ENCODE results near the gene SCAMP1. TPM values are rescaled to one million over a fixed set of nuclear protein-coding genes. Genes with fewer than 3 reads are reported as not detected.
"Not testable (repeated sequence)": the region's sequence is repeated elsewhere in the genome, so short reads cannot be mapped to it uniquely, and the experiment has no call there.

The SCAMP1 gene
- polyA plus RNA-seq, 3 donors from 2014 or later, result 30.6 to 42.4 (median 42.0) TPM

DNA sequence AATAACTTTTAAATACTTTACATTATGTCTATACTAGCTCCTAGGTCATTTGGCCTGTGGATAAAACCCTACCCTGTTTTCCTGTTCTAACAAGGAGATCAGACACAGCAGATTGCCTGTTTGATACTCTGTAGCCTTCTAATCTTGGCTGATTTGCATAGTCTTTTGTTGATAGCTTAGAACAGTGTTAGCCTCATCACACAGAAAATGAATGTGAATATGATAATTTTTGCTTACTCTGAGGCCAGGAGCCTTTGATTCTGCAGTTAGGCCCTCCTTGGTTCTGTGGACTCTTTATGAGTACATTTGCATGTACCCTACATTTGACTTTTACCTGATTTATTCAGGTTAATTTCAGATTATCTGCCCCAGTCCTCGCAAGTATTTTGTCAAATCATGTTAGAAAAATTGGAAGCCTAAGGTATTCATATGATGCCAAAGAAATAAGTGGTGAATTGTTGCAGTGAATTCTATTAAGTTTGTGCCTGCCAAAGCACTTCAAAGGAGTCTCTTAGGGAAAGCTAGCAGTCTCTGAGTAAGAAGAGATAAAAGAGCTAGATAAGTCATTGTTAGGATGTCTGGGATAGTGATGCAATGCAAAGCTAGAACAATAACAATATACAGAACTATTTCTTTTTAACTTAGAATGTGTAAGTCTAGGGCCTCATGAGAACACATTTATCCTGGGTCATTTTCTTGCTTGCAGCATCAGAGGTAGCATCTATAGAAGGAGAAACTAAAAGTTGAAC is 56.4 kb downstream of the SCAMP1 start:
- no peaks in the 10 kb centered on the region for H3K27me3 Mint-ChIP-seq (ENCODE audit: low read depth in 3 of 3)
- peaks cover 20 to 42% (median 32%) of the 10 kb centered on the region in 3 donors for H3K36me3 Mint-ChIP-seq
- peak overlapping the region in 1 of 6 donors; percentile 18 for H3K27ac Mint-ChIP-seq
- DNase-seq, result no peak
- no peaks in the 10 kb centered on the region for H3K9me3 Mint-ChIP-seq
- no peak overlapping the region for H3K4me3 Mint-ChIP-seq
- H3K4me1 Mint-ChIP-seq, result peaks cover 3 to 16% of the 10 kb centered on the region in 2 donors

DNA sequence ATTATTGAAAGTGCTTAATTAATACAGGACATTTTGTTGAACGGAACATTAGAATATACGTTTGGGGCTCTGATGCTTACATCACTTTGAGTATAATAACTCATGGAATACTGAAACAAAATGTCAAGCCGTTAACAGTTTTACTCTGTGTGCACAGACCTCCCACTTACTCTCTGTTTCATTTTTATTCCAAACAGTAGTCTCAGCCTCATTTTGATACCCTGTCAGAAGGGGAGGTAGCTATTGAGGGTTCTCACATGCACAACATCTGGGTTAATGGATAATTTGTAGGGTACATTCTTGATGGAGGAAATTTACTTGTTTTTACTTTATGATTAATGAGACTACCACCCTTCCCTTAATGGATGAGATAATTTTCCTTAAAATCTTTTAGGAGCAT is 59.0 kb downstream of the SCAMP1 start:
- Mint-ChIP-seq H3K4me1 (no peaks in the 10 kb centered on the region), H3K4me3 (no peak overlapping the region), H3K36me3 (peaks cover 28 to 52% (median 40%) of the 10 kb centered on the region in 3 donors), H3K9me3 (no peaks in the 10 kb centered on the region), H3K27ac (no peak overlapping the region), H3K27me3 (ENCODE audit: low read depth in 3 of 3) (no peaks in the 10 kb centered on the region)
- DNase-seq, result no peak

DNA sequence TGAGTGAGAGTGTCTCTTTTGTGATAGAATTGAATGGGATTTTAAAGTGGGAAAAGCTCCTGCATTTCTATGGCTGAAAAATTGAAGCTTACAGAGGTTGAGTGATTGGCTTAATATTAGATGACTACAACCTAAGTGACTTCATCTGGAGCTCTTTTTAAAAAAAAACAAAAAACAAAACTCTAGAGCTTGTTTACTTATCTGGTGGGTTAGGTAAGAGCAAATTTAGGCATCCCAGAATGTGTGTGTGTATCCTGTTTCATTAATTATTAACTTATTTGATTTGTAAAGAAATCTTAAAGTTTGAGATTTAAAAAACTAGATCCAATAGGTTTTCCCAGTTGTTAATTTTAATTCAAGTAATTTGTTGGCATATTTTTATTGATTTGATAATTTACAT is 60.1 kb downstream of the SCAMP1 start:
- no peaks in the 10 kb centered on the region for H3K4me1 Mint-ChIP-seq
- H3K27me3 Mint-ChIP-seq (ENCODE audit: low read depth in 3 of 3), result no peaks in the 10 kb centered on the region
- H3K36me3 Mint-ChIP-seq, result peaks cover 28 to 56% (median 35%) of the 10 kb centered on the region in 3 donors
- H3K4me3 Mint-ChIP-seq, result no peak overlapping the region
- no peak overlapping the region for H3K27ac Mint-ChIP-seq
- no peak for DNase-seq
- peaks cover 0 to 2% (median 0%) of the 10 kb centered on the region in 6 donors for H3K9me3 Mint-ChIP-seq

DNA sequence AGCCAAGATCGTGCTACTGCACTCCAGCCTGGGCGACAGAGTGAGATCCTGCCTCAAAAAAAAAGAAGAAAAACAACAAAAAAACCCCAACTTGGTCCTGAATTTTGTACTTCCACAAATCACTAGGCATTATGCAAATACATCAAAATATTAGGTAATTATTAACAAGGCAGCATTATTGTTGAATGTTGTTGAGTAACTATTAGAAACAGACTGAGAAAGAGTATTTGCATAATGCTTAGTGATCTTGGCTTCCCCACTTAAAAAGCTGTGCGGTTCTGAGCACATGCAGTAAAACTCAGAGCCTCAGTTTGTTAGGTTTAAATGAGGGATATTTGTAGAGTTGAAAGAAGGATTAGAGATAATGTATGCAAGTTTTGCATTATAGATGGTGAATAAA is 64.2 kb downstream of the SCAMP1 start:
- DNase-seq, result no peak
- Mint-ChIP-seq H3K27ac (no peak overlapping the region), H3K36me3 (peaks cover 26 to 48% (median 31%) of the 10 kb centered on the region in 3 donors)

DNA sequence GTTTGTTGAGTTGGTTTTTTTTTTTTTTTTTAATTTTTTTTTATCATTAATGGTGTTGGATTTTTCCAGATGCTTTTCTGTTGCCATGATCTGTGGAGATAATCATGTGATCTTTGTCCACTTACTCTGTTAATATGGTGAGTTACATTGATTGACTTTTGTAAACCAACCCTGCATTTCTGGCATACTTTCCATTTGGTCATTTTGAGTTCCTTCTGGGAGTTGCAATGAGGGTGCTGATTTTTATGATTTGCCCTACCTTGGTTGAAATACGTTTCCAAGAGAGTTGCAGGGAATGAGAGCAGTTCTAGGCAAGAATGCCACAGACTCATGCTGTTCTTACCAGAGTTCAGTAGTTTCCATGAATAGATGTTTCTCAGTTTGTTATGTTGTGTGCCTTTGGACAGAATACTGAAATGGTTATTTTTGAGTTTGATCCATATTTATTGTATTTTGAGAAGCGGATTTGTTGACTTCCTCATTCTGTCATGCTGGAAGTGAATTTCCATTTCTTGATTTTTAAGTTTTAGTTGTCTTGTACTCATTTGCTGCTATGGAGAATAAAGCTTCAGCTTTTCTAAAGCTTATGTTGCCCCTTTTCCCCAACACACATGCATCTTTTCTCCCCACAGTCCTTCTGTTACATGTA is 69.0 kb downstream of the SCAMP1 start:
- peaks cover 0 to 4% (median 0%) of the 10 kb centered on the region in 6 donors for H3K9me3 Mint-ChIP-seq
- H3K27ac Mint-ChIP-seq, result no peak overlapping the region
- peaks cover 26 to 47% (median 44%) of the 10 kb centered on the region in 3 donors for H3K36me3 Mint-ChIP-seq

More for the DNA sequence above, 64.2 kb downstream of the SCAMP1 start:
- Mint-ChIP-seq H3K9me3 (peaks cover 0 to 2% (median 0%) of the 10 kb centered on the region in 6 donors), H3K4me3 (no peak overlapping the region), H3K27me3 (ENCODE audit: low read depth in 3 of 3) (peaks cover 0 to 2% (median 0%) of the 10 kb centered on the region in 3 donors), H3K4me1 (no peaks in the 10 kb centered on the region)

DNA sequence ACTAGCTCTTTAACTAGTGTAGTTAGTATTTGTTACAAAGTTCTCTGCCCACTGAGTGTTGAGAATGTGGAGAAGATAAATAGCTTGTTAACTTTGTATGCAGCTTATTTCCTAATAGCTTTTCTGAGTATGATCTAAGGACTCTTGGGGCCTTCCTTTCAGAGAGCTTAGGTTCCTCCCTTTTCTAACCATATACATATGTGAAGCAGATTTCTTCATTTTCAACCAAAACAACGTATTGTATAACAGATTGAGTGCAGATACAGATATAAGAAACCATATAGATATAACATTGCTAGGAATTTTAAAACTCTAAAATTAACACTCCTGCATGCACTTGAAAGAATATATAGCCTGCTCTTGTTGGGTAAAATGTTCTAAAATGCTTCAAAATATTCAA is 70.4 kb downstream of the SCAMP1 start:
- DNase-seq, result no peak
- H3K4me1 Mint-ChIP-seq, result no peaks in the 10 kb centered on the region
- H3K27ac Mint-ChIP-seq, result no peak overlapping the region
- peaks cover 0 to 2% (median 0%) of the 10 kb centered on the region in 6 donors for H3K9me3 Mint-ChIP-seq
- no peak overlapping the region for H3K4me3 Mint-ChIP-seq
- peaks cover 24 to 52% (median 44%) of the 10 kb centered on the region in 3 donors for H3K36me3 Mint-ChIP-seq
- peaks cover 0 to under 1% (median 0%) of the 10 kb centered on the region in 3 donors for H3K27me3 Mint-ChIP-seq (ENCODE audit: low read depth in 3 of 3)

More for the DNA sequence above, 69.0 kb downstream of the SCAMP1 start:
- no peak for DNase-seq
- Mint-ChIP-seq H3K27me3 (ENCODE audit: low read depth in 3 of 3) (peaks cover 0 to 2% (median 0%) of the 10 kb centered on the region in 3 donors), H3K4me1 (no peaks in the 10 kb centered on the region), H3K4me3 (no peak overlapping the region)

DNA sequence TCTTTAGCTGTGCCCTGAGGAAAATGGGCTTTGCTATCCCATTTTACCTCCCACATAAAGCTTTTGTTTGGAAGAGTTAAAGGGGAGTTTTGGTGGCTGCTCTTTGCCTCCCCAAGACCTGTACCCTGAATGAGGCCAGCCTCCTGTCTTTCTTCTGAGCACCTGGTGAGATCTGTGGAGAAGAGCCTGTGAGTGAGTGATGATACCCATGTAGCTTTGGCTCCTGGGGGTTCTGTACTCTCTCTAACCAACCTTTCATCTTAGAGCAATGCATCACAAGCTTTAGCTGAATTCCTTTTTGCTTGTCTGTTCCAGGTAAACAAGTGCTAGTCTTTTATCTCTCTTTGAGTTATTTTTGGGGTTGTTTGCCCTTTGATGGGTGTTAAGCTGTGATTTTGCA is 73.6 kb downstream of the SCAMP1 start:
- peaks cover 0 to 2% (median 0%) of the 10 kb centered on the region in 3 donors for H3K27me3 Mint-ChIP-seq (ENCODE audit: low read depth in 3 of 3)
- no peak overlapping the region for H3K4me3 Mint-ChIP-seq
- peaks cover 0 to 2% of the 10 kb centered on the region in 2 donors for H3K4me1 Mint-ChIP-seq
- no peak for DNase-seq
- H3K9me3 Mint-ChIP-seq, result peaks cover 0 to 2% (median 0%) of the 10 kb centered on the region in 6 donors
- no peak overlapping the region for H3K27ac Mint-ChIP-seq
- H3K36me3 Mint-ChIP-seq, result peaks cover 15 to 57% (median 52%) of the 10 kb centered on the region in 3 donors

DNA sequence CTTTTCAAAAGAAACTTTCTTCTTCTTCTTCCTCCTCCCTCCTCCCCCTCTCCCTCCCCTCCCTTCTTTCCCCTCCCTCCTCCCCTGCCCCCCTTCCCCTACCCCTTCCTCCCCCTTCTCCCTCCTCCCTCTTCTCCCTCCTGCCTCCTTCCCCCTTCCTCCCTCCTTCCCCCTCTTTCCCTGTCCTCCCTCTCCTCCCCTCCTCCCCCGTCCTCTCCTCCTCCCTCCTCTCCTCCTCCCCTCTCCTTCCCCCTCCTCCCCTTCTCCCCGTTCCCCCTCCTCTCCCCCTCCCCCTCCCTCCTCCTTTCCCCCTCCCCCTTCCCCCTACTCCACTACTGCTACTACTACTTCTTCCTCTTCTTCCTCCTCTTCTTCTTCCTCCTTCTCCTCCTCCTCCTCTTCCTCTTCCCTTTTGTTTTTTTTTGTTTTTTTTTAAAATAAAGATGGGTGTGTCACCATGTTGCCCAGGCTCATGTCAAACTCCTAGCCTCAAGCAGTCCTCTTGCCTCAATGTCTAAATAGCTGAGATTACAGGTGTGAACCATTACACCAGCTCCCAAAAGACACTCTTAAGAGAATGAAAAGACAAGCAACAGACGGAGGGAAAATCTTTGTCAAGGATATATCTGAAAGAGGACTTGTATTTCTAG is 87.5 kb downstream of the SCAMP1 start:
- H3K9me3 Mint-ChIP-seq, result no peaks in the 10 kb centered on the region
- no peak for DNase-seq
- peaks cover 9 to 29% (median 25%) of the 10 kb centered on the region in 3 donors for H3K36me3 Mint-ChIP-seq
- no peaks in the 10 kb centered on the region for H3K27me3 Mint-ChIP-seq (ENCODE audit: low read depth in 3 of 3)
- H3K4me3 Mint-ChIP-seq, result no peak overlapping the region
- no peak overlapping the region for H3K27ac Mint-ChIP-seq
- no peaks in the 10 kb centered on the region for H3K4me1 Mint-ChIP-seq

DNA sequence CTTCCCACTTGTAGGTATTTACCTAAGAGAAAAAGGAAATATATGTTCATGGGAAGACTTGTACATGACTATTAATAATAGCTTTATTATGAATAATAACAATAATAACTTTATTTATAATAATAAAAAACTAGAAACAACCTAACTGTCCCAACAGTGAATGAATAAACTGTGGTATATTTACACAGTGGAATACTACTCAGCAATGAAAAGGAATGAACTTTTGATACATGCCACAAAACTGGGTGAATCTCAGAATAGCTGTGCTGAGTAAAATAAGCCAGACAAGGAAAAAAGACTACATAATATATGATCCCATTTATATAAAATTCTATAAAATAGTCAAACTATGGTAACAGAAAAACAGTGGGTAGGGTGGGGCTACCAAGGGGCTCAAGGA is 88.7 kb downstream of the SCAMP1 start:
- H3K9me3 Mint-ChIP-seq, result no peaks in the 10 kb centered on the region
- H3K27ac Mint-ChIP-seq, result no peak overlapping the region
- DNase-seq, result no peak
- H3K27me3 Mint-ChIP-seq (ENCODE audit: low read depth in 3 of 3), result no peaks in the 10 kb centered on the region
- H3K36me3 Mint-ChIP-seq, result peaks cover 9 to 26% (median 25%) of the 10 kb centered on the region in 3 donors
- H3K4me3 Mint-ChIP-seq, result no peak overlapping the region
- H3K4me1 Mint-ChIP-seq, result no peaks in the 10 kb centered on the region

DNA sequence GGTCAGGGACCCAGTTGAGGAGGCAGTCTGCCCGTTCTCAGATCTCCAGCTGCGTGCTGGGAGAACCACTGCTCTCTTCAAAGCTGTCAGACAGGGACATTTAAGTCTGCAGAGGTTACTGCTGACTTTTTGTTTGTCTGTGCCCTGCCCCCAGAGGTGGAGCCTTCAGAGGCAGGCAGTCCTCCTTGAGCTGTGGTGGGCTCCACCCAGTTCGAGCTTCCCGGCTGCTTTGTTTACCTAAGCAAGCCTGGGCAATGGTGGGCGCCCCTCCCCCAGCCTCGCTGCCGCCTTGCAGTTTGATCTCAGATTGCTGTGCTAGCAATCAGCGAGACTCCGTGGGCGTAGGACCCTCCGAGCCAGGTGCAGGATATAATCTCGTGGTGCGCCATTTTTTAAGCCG is 97.1 kb downstream of the SCAMP1 start:
- not testable (repeated sequence) for H3K4me3 Mint-ChIP-seq; DNase-seq; H3K27me3 Mint-ChIP-seq (ENCODE audit: low read depth in 3 of 3); H3K27ac Mint-ChIP-seq; H3K9me3 Mint-ChIP-seq
- peaks cover 23 to 30% (median 25%) of the 10 kb centered on the region in 3 donors for H3K36me3 Mint-ChIP-seq
- H3K4me1 Mint-ChIP-seq, result peaks cover 21 to 22% of the 10 kb centered on the region in 2 donors

DNA sequence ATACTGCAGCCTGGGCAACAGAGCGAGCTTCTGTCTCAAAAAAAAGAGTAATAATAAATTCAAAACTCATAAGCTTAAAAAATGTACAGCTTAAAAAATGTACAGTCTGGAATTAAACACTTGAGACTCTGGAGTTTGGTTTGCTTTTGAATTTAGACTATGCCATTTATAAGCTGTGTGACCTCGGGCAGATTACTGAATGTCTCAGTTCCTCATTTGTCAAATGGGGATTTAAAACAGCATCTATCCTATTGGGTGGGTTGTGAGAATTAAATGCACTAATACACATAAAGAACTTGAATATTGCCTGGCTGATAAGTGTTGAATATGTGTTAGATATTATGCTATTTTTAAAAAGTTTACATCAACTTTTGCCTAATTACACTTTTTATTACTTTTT is 98.4 kb downstream of the SCAMP1 start:
- Mint-ChIP-seq H3K4me1 (peaks cover 21 to 30% of the 10 kb centered on the region in 2 donors), H3K4me3 (no peak overlapping the region), H3K27me3 (ENCODE audit: low read depth in 3 of 3) (no peaks in the 10 kb centered on the region), H3K36me3 (peaks cover 29 to 38% (median 31%) of the 10 kb centered on the region in 3 donors), H3K9me3 (no peaks in the 10 kb centered on the region), H3K27ac (no peak overlapping the region)
- no peak for DNase-seq

DNA sequence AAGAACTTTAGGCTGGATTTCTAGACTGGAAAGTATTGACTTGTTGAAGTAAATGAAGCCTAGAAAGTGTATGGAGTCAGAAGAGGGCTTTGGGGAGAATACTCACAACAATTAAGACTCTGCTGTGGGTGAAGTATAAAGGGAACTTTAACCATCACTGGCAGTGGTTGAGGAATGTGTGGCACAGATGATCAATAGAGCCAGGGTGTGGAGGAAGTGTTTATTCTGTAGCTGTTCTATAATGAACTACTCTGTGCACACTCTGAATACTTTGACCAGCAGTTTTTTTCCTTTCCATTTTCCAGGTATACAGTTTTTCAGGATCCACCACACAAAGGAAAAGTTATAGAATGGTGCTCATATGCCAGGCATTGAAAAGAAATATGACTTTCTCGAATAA is 106.7 kb downstream of the SCAMP1 start:
- no peak overlapping the region for H3K4me3 Mint-ChIP-seq
- DNase-seq, result no peak
- H3K9me3 Mint-ChIP-seq, result no peaks in the 10 kb centered on the region
- H3K4me1 Mint-ChIP-seq, result peaks cover 2 to 8% of the 10 kb centered on the region in 2 donors
- no peak overlapping the region for H3K27ac Mint-ChIP-seq
- H3K27me3 Mint-ChIP-seq (ENCODE audit: low read depth in 3 of 3), result no peaks in the 10 kb centered on the region
- peaks cover 6 to 16% (median 12%) of the 10 kb centered on the region in 3 donors for H3K36me3 Mint-ChIP-seq

DNA sequence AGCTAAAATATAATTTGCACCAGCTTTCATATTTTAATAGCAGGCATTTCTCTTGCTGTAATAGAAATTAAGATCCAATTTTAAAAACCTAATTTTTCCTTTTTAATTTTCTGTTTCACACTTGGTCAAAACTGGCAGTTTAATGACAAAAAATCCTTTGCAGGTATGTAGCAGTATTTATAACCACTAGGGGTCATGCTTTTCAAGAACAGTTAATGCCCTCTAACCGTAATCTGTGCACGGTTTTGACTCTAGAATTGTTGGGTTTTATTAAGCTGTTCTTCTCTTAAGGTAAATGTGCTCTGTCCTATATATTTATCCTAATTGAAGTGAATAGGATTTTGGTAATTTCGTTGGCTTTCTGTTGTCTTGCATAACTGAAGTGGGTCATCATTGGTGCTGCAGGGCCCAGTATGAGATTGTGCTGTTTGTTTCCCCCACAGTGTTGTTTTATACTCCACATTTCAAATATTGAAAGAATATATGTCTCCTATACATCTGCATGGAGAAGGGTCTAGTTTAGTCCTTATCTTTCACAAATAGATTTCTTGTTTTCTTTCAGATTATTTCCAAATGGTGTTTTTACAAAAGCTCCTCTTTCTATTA is 107.4 kb downstream of the SCAMP1 start:
- H3K4me1 Mint-ChIP-seq, result peaks cover 2 to 7% of the 10 kb centered on the region in 2 donors
- no peak overlapping the region for H3K27ac Mint-ChIP-seq

More for the DNA sequence above, 107.4 kb downstream of the SCAMP1 start:
- Mint-ChIP-seq H3K27me3 (ENCODE audit: low read depth in 3 of 3) (no peaks in the 10 kb centered on the region), H3K4me3 (no peak overlapping the region), H3K9me3 (no peaks in the 10 kb centered on the region), H3K36me3 (peaks cover 6 to 15% (median 12%) of the 10 kb centered on the region in 3 donors)
- peak in 2 of 3 donors; percentile 10 for DNase-seq

All from immature natural killer cell (primary cell).